ENCODE results near the gene BCL10. TPM values are rescaled to one million over a fixed set of nuclear protein-coding genes. Genes with fewer than 3 reads are reported as not detected.

BCL10 gene
- 10 to 100 TPM; 23.9 to 26.9 TPM for total RNA-seq

DNA sequence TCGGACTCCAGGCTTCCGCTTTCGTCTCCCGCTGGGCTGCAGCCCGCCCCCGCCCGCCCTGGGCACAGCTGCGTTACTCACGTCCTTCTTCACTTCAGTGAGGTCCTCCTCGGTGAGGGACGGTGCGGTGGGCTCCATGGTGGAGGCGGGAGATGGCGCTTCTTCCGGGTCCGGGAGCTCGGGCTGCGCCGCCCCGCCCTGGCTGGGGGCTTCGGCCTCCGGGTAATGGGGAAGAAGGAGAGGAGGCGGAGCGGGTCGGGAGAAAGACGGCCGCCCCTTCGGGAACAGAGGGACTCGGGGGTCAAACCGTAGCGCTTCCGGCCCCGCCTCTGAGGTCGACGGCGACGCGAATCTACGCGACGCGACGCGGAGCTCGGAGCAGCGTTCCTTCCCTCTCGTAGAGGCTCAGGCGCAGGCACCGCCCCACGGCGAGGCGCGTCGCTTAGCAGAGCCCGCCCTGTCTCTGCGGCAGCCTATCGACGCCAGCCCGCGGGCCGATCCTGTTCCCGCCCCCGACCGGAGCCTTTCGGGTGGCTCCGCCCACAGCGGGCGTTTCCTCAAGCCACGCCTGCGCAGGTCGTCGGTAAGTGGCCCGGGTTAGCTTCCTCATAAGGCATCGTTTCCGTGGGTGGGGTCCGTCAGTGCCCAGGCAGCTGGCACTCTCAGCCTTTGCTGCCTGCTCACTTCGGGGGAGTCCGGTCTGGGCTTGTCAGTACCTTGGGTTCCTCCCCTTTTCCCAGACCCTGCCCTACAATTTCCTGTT is at the start of gene BCL10:
Gene BCL10, minus strand, starts transcription at position 418 of the 763 bp plus-strand sequence. Its CDS starts 280 bp downstream, at position 138.
- CTCF ChIA-PET, result interaction anchor here (0.6 to 3.1 kb wide), 11 partner anchors 9 to 494 kb away, joined by 3 to 36 read pairs (median 4); partner anchors contain the start of genes C1orf52 and MCOLN3
- ATAC-seq (peak; percentile 98), DNase-seq (peak; percentile 99)
- Mint-ChIP-seq H3K27me3 (peaks cover 27% of the 10 kb centered on the region), H3K27ac (peak within 1 kb of the TSS; percentile 88), H3K4me3 (peak within 1 kb of the TSS; percentile 85), H3K9me3 (ENCODE audit: low read depth) (no peaks in the 10 kb centered on the region), H3K4me1 (peaks cover 49% of the 10 kb centered on the region), H3K36me3 (peaks cover 20% of the 10 kb centered on the region)

DNA sequence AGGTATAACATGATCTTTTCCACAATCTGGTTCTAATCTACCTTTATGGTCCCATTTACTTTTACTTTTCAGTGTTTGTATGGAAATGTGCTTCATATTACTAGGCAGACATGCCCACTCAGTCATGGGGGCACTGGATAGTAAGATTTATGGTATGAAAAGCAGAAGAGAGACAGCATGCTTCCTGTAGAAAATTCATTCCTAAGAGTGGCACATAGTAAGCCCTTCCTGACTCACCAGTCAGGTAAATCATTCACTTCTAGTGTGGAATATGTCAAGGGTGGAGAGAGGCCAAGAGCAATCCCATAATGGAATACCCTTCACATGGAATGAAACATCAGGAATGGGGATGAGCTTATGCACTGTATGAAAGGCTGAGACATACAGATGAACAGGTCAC is 49.5 kb upstream of the BCL10 start:
- no peaks in the 10 kb centered on the region for H3K36me3 Mint-ChIP-seq
- no peak for ATAC-seq
- peaks cover 6% of the 10 kb centered on the region for H3K4me1 Mint-ChIP-seq
- CTCF ChIA-PET, result no interaction called here
- H3K27me3 Mint-ChIP-seq, result peaks cover 72% of the 10 kb centered on the region
- no peak overlapping the region for H3K27ac Mint-ChIP-seq
- no peak for DNase-seq
- H3K9me3 Mint-ChIP-seq (ENCODE audit: low read depth), result no peaks in the 10 kb centered on the region
- no peak overlapping the region for H3K4me3 Mint-ChIP-seq

DNA sequence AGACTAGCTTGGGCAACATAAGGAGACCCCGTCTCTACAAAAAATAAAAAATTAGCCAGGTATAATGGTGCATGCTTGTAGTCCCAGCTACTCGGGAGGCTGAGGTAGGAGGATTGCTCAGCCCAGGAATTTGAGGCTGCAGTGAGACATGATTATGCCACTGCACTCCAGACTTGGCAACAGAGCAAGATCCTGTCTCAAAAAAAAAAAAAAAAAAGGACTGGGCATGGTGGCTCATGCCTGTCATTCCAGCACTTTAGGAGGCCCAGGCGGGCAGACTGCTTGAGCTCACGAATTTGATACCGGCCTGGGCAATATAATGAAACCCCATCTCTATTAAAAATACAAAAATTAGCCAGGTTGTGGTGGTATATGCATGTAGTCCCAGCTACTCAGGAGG is 47.3 kb upstream of the BCL10 start:
- H3K36me3 Mint-ChIP-seq, result no peaks in the 10 kb centered on the region
- H3K4me3 Mint-ChIP-seq, result no peak overlapping the region
- H3K9me3 Mint-ChIP-seq (ENCODE audit: low read depth), result no peaks in the 10 kb centered on the region
- H3K27ac Mint-ChIP-seq, result no peak overlapping the region
- DNase-seq, result no peak
- CTCF ChIA-PET, result interaction anchor here (1.6 kb wide), 1 partner anchor 26 kb away, joined by 3 read pairs; no protein-coding TSS in a partner anchor
- peaks cover 9% of the 10 kb centered on the region for H3K4me1 Mint-ChIP-seq
- ATAC-seq, result no peak
- peaks cover 72% of the 10 kb centered on the region for H3K27me3 Mint-ChIP-seq

- Mint-ChIP-seq H3K4me1 (peaks cover 9% of the 10 kb centered on the region), H3K36me3 (no peaks in the 10 kb centered on the region), H3K27me3 (peaks cover 73% of the 10 kb centered on the region), H3K4me3 (no peak overlapping the region), H3K9me3 (ENCODE audit: low read depth) (no peaks in the 10 kb centered on the region), H3K27ac (no peak overlapping the region)
- DNase-seq (no peak), ATAC-seq (no peak)
- CTCF ChIA-PET, result interaction anchor here (1.6 kb wide), 1 partner anchor 25 kb away, joined by 3 read pairs; no protein-coding TSS in a partner anchor
These were observed 46.2 kb upstream of the BCL10 start for GRCh38 chr1:85322655-85323054.

DNA sequence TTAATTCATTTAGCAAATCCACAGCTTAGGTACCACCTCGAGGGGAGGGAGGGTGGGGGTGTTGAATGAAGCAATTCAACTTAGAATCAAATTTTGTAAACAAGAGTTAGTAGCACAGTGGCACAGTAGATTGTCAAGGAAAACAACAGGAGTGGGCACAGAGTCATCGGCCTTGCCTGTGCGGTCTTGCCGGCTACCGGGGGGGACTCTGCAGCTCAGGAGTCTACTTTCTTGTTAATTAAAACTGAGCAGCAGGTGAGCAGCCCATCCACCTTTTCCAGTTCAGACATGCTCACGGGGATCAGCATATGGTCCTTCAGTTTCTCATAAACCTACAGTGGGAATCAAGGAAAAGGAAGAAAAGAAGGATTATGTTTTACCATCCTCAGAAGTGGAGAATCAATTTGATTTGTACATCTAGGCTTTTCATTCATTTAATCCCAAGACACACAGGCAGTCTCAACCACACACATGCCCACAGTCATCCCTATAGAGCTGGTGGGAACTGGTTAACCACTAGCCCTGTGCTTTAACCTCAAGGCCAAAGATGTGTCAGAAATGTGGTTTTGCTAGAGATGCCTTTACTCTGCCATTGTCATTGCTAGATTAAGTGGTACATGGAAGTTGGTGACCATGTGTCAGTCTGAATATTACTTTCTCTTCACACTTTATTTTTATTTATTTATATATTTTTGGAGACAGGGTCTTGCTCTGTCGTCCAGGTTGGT is 45.0 kb upstream of the BCL10 start:
- peaks cover 76% of the 10 kb centered on the region for H3K27me3 Mint-ChIP-seq
- no peaks in the 10 kb centered on the region for H3K36me3 Mint-ChIP-seq
- CTCF ChIA-PET, result interaction anchor here (0.6 kb wide), 1 partner anchor 1356 kb away, joined by 4 read pairs; no protein-coding TSS in a partner anchor
- no peak overlapping the region for H3K27ac Mint-ChIP-seq
- ATAC-seq (peak; percentile 51), DNase-seq (peak; percentile 68)
- peaks cover 9% of the 10 kb centered on the region for H3K4me1 Mint-ChIP-seq
- H3K9me3 Mint-ChIP-seq (ENCODE audit: low read depth), result no peaks in the 10 kb centered on the region
- no peak overlapping the region for H3K4me3 Mint-ChIP-seq

- H3K27ac Mint-ChIP-seq, result no peak overlapping the region
- no peaks in the 10 kb centered on the region for H3K36me3 Mint-ChIP-seq
- ATAC-seq, result no peak
- peaks cover 9% of the 10 kb centered on the region for H3K4me1 Mint-ChIP-seq
- no peaks in the 10 kb centered on the region for H3K9me3 Mint-ChIP-seq (ENCODE audit: low read depth)
- CTCF ChIA-PET, result interaction anchor here (0.6 kb wide), 1 partner anchor 1357 kb away, joined by 4 read pairs; no protein-coding TSS in a partner anchor
- no peak overlapping the region for H3K4me3 Mint-ChIP-seq
- H3K27me3 Mint-ChIP-seq, result peaks cover 76% of the 10 kb centered on the region
- DNase-seq, result no peak
These were observed 44.1 kb upstream of the BCL10 start for GRCh38 chr1:85320371-85321131.

DNA sequence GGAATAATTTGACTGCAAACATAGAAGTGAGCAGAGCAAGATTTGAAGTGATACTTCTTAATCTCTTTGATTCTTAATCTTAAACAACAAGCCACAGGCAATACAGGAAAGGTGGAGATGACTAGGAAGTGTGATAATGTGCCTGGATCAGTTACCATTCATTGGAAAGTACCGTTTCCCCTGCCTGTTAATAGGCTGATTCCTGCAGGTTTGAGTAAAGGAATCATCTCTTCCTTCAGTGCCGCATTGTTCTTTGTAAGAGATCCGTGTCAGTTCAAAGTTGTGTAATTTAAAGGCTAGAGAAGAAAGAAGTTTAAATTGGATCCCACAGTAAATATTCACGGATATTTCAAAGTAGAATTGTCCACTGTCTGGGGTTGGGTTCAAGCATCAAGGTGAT is 43.5 kb upstream of the BCL10 start:
- Mint-ChIP-seq H3K36me3 (no peaks in the 10 kb centered on the region), H3K9me3 (ENCODE audit: low read depth) (no peaks in the 10 kb centered on the region), H3K4me3 (no peak overlapping the region), H3K27ac (no peak overlapping the region), H3K27me3 (peaks cover 72% of the 10 kb centered on the region), H3K4me1 (peaks cover 9% of the 10 kb centered on the region)
- DNase-seq, result no peak
- ATAC-seq, result no peak
- CTCF ChIA-PET, result no interaction called here

- H3K27me3 Mint-ChIP-seq, result peaks cover 72% of the 10 kb centered on the region
- H3K27ac Mint-ChIP-seq, result no peak overlapping the region
- no peak overlapping the region for H3K4me3 Mint-ChIP-seq
- H3K9me3 Mint-ChIP-seq (ENCODE audit: low read depth), result no peaks in the 10 kb centered on the region
- CTCF ChIA-PET, result no interaction called here
- H3K4me1 Mint-ChIP-seq, result peaks cover 9% of the 10 kb centered on the region
- no peak for ATAC-seq
- DNase-seq, result no peak
- H3K36me3 Mint-ChIP-seq, result no peaks in the 10 kb centered on the region
These were observed 43.1 kb upstream of the BCL10 start for GRCh38 chr1:85319491-85319890.

GRCh38 chr1:85318217-85318616 is 41.8 kb upstream of the BCL10 start:
- Mint-ChIP-seq H3K4me3 (no peak overlapping the region), H3K9me3 (ENCODE audit: low read depth) (no peaks in the 10 kb centered on the region), H3K27ac (no peak overlapping the region), H3K27me3 (peaks cover 76% of the 10 kb centered on the region), H3K4me1 (peaks cover 9% of the 10 kb centered on the region), H3K36me3 (no peaks in the 10 kb centered on the region)
- CTCF ChIA-PET, result no interaction called here
- ATAC-seq (no peak), DNase-seq (no peak)

DNA sequence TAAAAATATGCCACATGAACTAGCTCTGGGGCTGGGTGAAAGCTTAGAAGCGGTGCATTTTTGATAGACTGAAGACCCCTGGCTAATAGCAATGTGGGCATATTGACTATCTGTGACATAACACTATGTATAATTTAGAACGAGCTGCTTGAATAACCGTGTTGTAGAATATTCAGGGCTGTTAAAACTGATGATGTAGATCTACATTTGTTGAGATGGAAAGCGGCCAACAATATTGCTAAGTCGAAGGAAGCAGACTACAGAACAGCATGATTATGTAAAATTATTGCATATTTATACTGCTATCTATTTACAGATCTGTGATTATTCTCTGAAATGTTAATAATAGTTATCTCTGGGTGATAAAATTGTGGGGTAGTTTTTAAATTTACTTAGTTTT is 41.1 kb upstream of the BCL10 start:
- ATAC-seq (no peak), DNase-seq (no peak)
- Mint-ChIP-seq H3K27ac (no peak overlapping the region), H3K4me3 (no peak overlapping the region), H3K36me3 (no peaks in the 10 kb centered on the region), H3K4me1 (peaks cover 9% of the 10 kb centered on the region), H3K9me3 (ENCODE audit: low read depth) (no peaks in the 10 kb centered on the region), H3K27me3 (peaks cover 79% of the 10 kb centered on the region)
- CTCF ChIA-PET, result no interaction called here

DNA sequence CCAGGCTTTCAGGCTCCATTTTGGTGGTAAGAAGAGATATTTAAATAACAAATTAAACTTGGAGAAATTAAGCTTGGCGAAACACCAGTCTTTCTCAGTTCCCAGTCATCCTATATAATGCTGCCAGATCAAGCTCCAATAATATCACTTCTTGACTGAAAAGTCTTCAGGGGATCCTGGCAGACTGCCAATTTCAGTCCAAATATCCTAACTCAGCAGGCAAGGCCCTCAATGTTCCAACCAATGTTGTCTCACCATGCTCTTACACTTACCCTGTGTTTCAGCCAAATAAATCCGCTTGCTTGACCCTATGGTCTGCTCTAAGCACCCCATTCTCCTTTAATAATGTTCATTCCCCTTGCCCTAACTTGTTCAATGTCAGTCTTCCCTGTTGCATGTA is 39.9 kb upstream of the BCL10 start:
- no peak for ATAC-seq
- CTCF ChIA-PET, result no interaction called here
- Mint-ChIP-seq H3K36me3 (no peaks in the 10 kb centered on the region), H3K4me3 (no peak overlapping the region), H3K27ac (no peak overlapping the region), H3K4me1 (peaks cover 6% of the 10 kb centered on the region), H3K27me3 (peaks cover 86% of the 10 kb centered on the region), H3K9me3 (ENCODE audit: low read depth) (no peaks in the 10 kb centered on the region)
- no peak for DNase-seq

- H3K27me3 Mint-ChIP-seq, result peaks cover 86% of the 10 kb centered on the region
- ATAC-seq, result no peak
- no peak overlapping the region for H3K4me3 Mint-ChIP-seq
- no peaks in the 10 kb centered on the region for H3K9me3 Mint-ChIP-seq (ENCODE audit: low read depth)
- no peak for DNase-seq
- H3K36me3 Mint-ChIP-seq, result no peaks in the 10 kb centered on the region
- CTCF ChIA-PET, result no interaction called here
- H3K4me1 Mint-ChIP-seq, result peaks cover 2% of the 10 kb centered on the region
- H3K27ac Mint-ChIP-seq, result no peak overlapping the region
These were observed 39.4 kb upstream of the BCL10 start for GRCh38 chr1:85315789-85316188.

- DNase-seq (no peak), ATAC-seq (no peak)
- H3K9me3 Mint-ChIP-seq (ENCODE audit: low read depth), result no peaks in the 10 kb centered on the region
- no peak overlapping the region for H3K4me3 Mint-ChIP-seq
- no peaks in the 10 kb centered on the region for H3K4me1 Mint-ChIP-seq
- H3K27ac Mint-ChIP-seq, result no peak overlapping the region
- CTCF ChIA-PET, result no interaction called here
- peaks cover 86% of the 10 kb centered on the region for H3K27me3 Mint-ChIP-seq
- no peaks in the 10 kb centered on the region for H3K36me3 Mint-ChIP-seq
These were observed 38.3 kb upstream of the BCL10 start for GRCh38 chr1:85314726-85315125.
